HG03575 (cell line): ENCODE data around the gene BST2.

Source experiments
- ATAC-seq: cut with Tn5 transposase; IDR thresholded peaks from one replicate; pipeline ENCODE4 v1.9.1; 2021; ENCODE audit not compliant: unreplicated experiment, insufficient number of reproducible peaks, low FRiP score; ENCODE audit errors: extremely low read depth

The BST2 gene

GRCh38 chr19:17353386-17353785 is 52.0 kb downstream of the BST2 start:
- ATAC-seq = no peak
